GM19240 (cell line): ENCODE data around the gene DLGAP4.

Experiments used
- DNase-seq: peaks from one replicate; pipeline ENCODE4 v3.0.0; 2011; ENCODE audit warnings: low spot score; ENCODE audit not compliant: insufficient read length

DLGAP4 gene

DNA sequence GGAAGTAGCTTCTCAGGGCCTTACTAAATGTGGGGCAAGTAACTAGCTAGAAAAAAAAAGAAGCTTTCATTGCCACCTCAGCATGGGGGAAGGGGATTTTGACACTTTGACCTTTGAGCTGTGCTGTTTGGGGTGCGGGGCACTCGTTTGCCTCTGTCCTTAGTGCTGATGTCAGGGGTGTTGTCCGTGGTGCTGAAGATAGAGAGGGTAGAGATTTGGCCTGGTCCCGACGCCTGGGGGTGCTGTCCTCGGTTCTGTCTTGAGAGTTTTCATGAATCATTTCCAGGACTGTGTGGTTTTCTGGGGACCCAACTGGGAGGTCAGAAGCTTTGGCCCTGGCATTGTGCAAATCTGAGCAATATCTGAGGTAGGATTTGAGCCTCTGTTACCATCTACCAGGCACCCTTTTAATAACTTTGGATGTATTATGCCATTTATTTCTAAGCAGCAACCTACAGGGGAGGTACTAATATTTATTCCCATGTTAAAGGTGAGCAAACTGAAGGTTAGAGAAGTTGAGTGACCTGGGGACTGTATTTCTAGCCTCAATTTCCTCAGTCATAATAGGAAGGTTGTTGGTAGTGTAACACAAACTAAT, 78.0 kb downstream of the DLGAP4 start:
- no peak for DNase-seq

GRCh38 chr20:36385503-36385902, 79.4 kb downstream of the DLGAP4 start:
- no peak for DNase-seq

DNA sequence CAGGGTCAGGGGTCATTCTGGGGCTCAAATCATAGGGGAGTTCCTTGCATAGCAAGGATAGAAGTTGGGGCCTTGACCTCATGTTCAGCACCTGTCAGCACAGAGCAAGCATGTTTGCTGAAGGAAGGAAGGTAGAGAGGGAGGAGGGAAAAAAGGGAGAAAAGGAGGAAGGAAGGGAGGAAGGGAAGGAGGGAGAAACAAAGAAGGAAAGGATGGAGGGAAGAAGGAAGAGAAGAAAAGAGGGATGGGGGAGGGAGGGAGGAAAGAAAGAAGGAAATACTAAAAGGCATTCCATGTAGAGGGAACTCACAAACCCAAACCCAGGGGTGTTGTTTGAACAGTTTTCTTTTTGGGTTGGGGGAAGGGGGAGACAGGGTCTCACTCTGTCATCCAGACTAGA, 80.1 kb downstream of the DLGAP4 start:
- DNase-seq: no peak

DNA sequence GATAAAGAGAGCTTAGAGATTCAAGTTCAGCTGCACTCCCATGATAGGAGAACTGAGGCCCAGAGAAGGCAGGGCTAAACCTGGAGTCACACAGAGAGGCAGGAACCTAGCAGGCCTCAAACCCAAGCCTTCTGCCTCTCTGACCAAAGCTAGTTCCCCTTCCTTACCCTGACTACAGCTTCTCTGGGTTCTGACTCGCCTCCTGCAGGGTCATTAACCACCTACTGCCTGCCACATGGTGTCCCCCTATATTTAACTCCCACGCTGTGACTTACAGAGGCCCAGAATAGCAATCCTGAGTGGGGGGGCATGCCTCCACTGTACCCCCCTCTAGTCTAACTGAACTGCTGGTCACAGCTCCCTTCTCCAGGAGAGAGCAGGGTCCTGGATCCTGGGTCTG, 84.1 kb downstream of the DLGAP4 start:
- DNase-seq: no peak

DNA sequence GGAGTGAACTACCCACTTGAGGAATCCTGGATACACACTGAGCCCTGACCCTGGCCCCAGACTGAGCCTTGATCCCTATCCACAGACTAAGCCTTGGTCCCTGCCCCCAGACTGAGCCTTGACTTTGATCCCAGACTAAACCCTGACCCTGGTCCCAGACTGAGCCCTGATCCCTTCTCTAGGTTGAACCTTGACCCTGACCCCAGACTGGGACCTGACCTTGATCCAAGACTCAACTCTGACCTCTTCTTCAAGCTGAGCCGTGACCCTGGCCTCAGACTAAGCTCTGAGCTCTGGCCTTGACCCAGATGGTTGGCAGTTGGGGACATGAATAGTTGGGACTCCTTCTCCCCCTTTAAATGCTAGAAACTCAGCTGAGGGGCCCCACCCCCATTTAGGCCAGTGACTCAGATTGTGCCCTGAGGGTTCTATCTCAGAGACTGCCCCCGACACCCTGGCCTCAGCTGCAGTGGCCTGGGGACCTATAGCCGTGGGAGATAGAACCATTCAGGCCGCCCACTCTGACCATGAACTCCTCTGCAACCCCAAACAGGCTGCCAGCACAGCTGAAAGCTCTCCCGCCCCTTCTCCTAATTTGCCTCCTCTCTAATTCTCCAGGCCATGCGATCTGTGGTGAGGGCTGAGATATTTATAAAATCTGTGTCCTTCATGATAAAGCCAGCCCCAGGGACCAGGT, 84.7 kb downstream of the DLGAP4 start:
- no peak for DNase-seq

GRCh38 chr20:36391456-36391855, 85.3 kb downstream of the DLGAP4 start:
- no peak for DNase-seq

DNA sequence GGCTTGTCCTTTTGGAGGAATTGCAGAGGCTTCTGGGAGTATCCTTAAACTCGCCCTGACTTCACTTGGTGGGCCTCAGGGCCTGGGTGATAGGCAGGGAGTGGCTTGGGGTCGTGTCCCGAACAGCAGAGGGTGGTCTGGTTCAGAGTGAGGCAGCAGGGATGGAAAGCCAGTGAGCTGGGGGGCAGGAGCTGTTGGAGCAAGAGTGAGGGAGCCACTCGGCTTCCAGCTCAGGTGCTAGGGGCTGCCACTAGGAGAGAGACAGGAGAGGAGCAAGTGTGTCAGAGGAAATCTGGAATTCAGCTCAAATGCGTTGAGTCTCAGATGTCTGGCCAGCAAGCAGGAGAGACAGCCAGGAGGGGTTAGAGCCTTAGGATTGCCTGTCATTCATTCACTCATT, 85.8 kb downstream of the DLGAP4 start:
- no peak for DNase-seq

DNA sequence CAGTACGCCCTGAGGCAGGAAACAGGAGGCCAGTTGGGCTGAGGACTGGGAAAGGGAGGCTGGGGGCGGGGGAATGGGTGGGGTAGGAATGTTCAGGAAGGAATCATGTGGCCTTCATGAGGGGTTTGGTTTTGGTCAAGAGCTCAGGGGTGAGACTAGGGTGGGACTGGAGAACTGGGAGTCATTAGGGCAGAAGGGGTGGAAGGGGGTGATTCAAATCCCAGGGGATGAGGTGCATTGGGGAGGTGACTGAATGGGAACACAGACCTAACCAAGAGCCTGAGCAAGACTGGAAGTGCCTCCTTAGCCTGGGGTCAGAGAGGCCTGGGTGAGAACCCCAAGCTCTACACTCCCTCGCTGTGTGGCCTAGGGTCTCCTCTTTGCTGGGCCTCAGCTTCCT, 86.8 kb downstream of the DLGAP4 start:
- no peak for DNase-seq

DNA sequence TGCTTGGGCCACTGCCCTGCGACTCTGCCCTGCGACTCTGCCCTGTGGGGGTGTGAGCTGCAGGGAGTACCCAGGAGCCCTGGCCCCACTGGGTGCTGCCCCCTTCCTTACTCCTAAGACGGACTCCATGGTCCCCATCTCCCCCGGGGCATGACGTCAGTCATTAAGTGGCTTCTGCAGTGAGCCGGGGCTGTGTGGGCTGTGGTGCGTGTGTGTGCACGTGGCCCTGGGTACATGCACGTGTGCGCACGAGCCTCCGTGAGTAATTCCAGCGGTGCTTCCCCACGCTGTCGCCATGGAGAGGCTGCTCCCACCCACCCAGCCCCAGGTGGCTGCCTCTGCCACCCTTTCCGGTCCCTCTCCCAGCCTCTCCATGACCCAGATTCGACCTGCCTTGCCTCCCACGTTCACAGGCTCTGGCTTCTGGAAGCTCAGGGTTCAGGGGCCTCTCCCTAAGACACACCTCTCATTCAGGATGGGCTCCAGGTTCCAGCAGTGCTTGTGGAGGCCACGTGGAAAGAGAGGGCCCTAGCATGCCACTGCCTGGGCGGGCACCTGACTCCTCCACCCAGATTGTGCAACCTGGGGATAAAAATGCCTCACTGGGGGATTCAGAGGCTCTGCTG, 88.3 kb downstream of the DLGAP4 start:
- no peak for DNase-seq

- no peak for DNase-seq
These were observed 90.2 kb downstream of the DLGAP4 start for GRCh38 chr20:36396340-36396739.

DNA sequence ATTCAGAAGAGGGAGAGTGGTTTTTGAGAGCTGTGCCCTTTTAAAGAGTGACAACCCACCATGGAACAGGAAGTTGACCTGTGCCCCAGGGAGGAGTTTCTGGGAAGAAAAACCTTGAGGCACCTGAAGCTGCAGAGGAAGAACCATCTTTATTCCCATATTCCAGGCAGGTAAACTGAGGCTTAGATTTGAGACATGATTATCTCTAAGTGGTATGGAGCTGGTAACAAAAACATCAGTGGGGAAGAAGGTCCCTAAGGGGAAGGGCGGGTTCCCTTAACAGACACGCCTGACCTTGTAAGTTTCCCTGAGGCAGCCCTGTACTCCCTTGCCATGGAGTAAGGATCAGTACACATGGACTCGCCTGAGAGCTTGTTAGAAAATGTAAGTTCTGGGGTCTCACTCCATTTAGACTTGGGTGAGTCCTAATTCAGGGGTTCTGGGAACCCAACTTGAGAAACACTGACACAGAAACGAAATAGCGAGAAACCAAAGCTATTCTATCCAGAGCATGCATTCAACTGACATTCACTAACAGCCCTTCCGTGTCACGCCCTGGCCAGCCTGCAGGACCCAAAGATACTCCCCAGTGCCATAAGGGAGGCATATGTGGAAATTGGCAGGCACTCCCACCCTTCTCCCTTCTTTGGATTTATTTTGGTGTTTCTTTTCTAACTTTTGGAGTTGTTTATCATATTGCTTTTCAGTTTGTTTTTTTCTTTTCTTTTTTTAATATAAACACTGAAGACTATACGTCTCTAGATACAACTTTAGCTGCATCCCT, 90.9 kb downstream of the DLGAP4 start:
- no peak for DNase-seq

DNA sequence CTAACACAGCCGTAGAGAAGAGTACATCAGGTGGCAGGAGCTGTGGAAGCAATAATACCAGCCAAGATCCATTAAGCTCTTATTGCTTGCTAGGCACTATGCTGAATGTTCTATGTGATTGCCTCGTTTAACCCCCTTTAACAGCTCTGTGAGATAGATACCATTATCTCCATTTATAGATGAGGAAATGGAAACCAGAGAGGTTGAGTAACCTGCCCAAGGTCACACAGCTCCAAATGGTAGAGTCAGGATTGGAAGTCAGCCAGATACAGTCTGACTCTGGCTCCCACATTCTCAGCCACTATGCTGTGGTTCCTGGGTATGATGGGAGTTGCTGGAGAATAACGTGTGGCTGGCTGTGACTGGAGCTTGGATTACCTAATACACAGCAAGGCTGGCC, 92.4 kb downstream of the DLGAP4 start:
- no peak for DNase-seq

- DNase-seq: peak; percentile 51
These were observed 93.2 kb downstream of the DLGAP4 start for GRCh38 chr20:36399147-36399968.

DNA sequence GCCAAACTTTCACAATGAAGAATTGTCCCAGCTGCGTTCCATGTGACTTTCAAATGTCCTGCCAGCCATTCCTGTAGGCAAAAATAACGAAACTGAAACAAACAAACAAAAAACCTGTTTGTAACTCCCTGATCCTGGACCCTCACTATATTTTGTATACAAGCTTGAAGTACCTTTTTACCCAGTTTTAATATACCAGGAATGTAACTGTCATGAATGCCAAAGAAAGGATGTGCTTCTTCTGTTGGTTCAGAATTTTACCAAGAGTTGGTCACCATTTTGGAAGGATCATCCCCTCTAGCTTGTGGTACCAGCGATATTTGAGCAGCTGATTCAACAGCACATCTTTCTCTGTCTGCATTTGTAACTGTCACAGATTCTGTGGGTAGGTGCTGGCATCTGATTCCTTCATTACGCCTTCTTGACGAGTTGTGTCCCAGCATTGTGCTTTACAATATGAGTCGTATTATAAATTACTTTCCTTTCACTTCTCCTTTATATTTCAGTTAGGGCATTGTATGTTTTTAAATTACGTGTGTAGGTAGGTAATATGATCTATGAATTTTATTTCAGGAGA, 93.9 kb downstream of the DLGAP4 start:
- DNase-seq: no peak

DNA sequence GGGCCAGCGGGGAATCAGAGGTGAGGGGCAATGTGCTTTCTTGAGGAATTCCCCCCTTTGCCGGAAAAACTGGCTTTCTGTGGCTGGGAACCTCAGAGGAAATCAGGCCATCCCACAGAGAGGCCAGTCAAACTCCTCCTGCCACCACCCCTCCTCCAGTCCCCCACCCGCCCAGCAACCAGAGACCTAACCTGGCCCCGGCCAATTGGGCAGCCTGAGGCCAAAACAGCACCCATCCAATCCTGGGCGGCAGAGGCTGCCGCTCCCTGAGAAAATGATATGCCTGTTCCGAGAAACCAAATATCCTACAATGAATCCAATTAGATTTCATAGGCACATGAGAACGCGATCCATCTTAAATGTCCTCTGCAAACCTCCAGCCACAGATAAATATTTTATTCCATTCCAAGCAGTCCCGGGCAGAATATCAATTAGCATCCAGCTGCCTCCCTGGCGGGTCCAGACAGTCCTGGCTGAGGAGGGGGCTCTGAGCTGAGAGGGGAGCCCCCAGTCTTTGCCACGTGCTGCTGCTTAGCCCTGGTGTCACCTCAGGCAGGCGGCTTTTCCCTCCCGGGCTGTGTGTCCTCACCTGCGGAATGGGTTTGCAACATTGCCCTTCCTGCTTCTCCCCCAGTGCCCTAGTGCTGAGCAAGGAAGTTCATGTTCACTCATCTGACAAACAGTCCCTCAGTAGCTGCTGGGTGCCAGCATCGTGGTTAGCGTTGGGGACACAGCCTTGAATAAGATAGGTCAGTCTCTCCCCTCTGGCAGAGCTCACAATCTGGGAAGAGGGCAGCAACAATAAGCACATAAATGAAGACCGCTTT, 95.0 kb downstream of the DLGAP4 start:
- no peak for DNase-seq

DNA sequence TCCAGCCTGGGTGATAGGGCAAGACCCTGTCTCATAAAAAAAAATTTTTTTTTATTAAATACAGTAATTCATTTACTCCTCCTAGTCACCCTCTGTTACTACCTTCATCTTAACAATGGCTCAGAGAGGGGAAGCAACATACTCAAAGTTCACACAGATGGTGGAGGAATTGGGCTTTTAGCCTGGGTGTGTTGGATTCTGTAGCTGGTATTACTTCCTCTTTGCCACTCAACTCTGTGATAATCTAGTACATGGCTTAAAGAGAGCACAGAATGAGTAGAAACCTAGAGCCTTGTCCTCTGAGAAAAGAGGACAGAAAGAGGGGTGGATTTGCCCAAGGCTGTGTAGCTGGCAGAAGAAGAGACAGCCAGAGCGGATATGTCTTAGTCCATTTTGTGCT, 96.6 kb downstream of the DLGAP4 start:
- no peak for DNase-seq

DNA sequence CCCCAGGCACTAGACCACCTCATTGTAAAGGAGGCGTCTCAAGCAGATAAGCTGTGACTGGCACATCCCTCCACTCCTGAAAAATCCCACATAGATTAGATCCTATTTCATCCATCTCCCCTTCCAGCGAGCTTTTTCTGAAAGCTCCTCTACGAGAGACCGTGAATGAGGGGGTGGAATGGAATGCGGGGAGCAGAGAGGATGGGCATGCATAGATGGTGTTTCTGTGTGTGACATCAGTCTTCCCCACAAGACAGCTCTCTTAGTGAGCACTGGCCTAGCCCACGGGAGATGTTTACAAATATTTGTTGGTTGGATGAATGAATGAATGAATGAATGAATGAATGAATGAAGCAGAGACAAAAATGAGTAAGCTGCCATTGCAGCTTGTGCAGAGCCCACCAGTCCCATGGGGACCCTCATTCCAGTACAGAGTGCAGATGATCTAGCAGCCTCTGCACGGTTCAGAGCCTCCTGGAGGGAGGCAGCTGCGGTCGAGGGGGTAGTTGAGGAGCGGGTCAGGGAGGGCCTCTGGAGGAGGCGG, 98.4 kb downstream of the DLGAP4 start:
- no peak for DNase-seq

- no peak for DNase-seq
These were observed 99.1 kb downstream of the DLGAP4 start for GRCh38 chr20:36405255-36405654.

- no peak for DNase-seq
These were observed 101.1 kb downstream of the DLGAP4 start for GRCh38 chr20:36407199-36407733.

DNA sequence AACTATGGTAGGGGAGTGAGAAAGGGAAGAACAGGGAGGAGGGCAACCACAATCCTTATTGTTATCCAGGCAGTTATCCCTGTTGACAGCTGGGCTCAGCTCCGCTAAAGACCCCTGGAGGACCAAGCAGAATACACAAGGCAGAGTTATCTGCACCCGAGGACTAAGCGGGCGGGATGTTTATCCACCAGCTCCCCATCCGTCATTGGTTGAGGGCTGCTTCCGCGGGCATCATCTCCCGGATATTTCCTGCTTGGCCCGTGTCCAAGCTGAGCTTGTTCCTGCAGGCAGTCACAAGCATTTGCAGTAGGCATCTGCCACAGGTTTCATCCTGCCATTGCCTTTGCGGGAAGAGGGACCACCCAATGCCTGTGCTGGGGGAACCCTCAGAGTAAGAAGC, 102.1 kb downstream of the DLGAP4 start:
- DNase-seq: no peak
